ENCODE data around the gene PRMT1.

The PRMT1 gene

GRCh38 chr19:49730166-49730565 lies 53.1 kb downstream of the PRMT1 start:
- no peak for DNase-seq
